ENCODE results near the gene LFNG. TPM values are rescaled to one million over a fixed set of nuclear protein-coding genes. Genes with fewer than 3 reads are reported as not detected.

LFNG gene
- total RNA-seq, 1 donor from 2014 or later: 42.6 TPM

- intact Hi-C loops (cut with DNase I): no loop called here
- ATAC-seq (no peak), DNase-seq (peak; percentile 31)
- no peak for TF ChIP-seq CTCF (IDR thresholded peaks at IDR 0.05)
- H3K27ac ChIP-seq: no peak overlapping the region
- no peaks in the 10 kb centered on the region for H3K27me3 ChIP-seq (ENCODE audit: low read depth)
- no peaks in the 10 kb centered on the region for H3K9me3 ChIP-seq
- no peak overlapping the region for H3K4me3 ChIP-seq
- H3K4me1 ChIP-seq: no peaks in the 10 kb centered on the region
- H3K36me3 ChIP-seq: peaks cover 59% of the 10 kb centered on the region
These were observed 55.6 kb downstream of the LFNG start for GRCh38 chr7:2575046-2575732.

- H3K36me3 ChIP-seq: peaks cover 58% of the 10 kb centered on the region
- no peaks in the 10 kb centered on the region for H3K4me1 ChIP-seq
- no peak for ATAC-seq
- H3K27me3 ChIP-seq (ENCODE audit: low read depth): no peaks in the 10 kb centered on the region
- no peaks in the 10 kb centered on the region for H3K9me3 ChIP-seq
- H3K4me3 ChIP-seq: no peak overlapping the region
- no peak for TF ChIP-seq CTCF (IDR thresholded peaks at IDR 0.05)
- intact Hi-C loops (cut with DNase I): no loop called here
- no peak overlapping the region for H3K27ac ChIP-seq
- peak; percentile 6 for DNase-seq
These were observed 56.3 kb downstream of the LFNG start for GRCh38 chr7:2575733-2576340.

GRCh38 chr7:2576742-2577491 is 57.3 kb downstream of the LFNG start:
- no peak overlapping the region for H3K27ac ChIP-seq
- no peaks in the 10 kb centered on the region for H3K9me3 ChIP-seq
- peak; percentile 21 for DNase-seq
- H3K4me3 ChIP-seq: no peak overlapping the region
- H3K27me3 ChIP-seq (ENCODE audit: low read depth): no peaks in the 10 kb centered on the region
- no peak for TF ChIP-seq CTCF (IDR thresholded peaks at IDR 0.05)
- H3K4me1 ChIP-seq: no peaks in the 10 kb centered on the region
- H3K36me3 ChIP-seq: peaks cover 52% of the 10 kb centered on the region
- ATAC-seq: no peak
- intact Hi-C loops (cut with DNase I): no loop called here

Small RNA genes within 50 kb of the gene (microRNA-seq; reads per million reads assigned to microRNA genes)
- not detected for gene MIR4648 (ENCODE audit: borderline number of aligned reads)

Other genes with a start within 250 kb of the LFNG start
- gene SNX8, start 205.3 kb upstream of the LFNG start, total RNA-seq: 43.1 TPM
- gene EIF3B, start 164.9 kb upstream of the LFNG start, total RNA-seq: 89.5 TPM
- gene CHST12, start 116.2 kb upstream of the LFNG start, total RNA-seq: 29.2 TPM
- gene GRIFIN, start 43.4 kb upstream of the LFNG start, total RNA-seq: not detected
- 24.4 TPM for gene BRAT1, start 35.8 kb downstream of the LFNG start, total RNA-seq
- 32.0 TPM for gene IQCE, start 39.2 kb downstream of the LFNG start, total RNA-seq
- gene TTYH3, start 112.2 kb downstream of the LFNG start, total RNA-seq: 51.7 TPM
- gene AMZ1, start 168.4 kb downstream of the LFNG start, total RNA-seq: 0.47 TPM

All from lower lobe of right lung (tissue), 2 donors.